BJ (cell line): ENCODE measurements around the gene HSF2BP. TPM values are rescaled to one million over a fixed set of nuclear protein-coding genes. Genes with fewer than 3 reads are reported as not detected.

Experiments used
- CTCF ChIA-PET: fragments of 350-600 bp; formaldehyde crosslinking; extraction: SDS; loops from one replicate; lab custom pipeline; 2021; ENCODE audit warnings: antibody characterized with exemption, inconsistent platforms; lab: Yijun Ruan, JAX
- POLR2A ChIA-PET: fragments of 300-600 bp; sonication (Branson Sonifier 250); formaldehyde crosslinking; extraction: SDS; loops from one replicate; lab custom pipeline; 2021; ENCODE audit warnings: antibody characterized with exemption; lab: Charles Lee
- DNase-seq: peaks from one replicate; pipeline ENCODE4 v3.0.0-alpha.2; 2011; ENCODE audit warnings: low read depth
- H3K27me3 ChIP-seq: 2 replicates; pipeline ENCODE4 v1.6.0; 2011; ENCODE audit warnings: low read length; ENCODE audit not compliant: control insufficient read depth, insufficient read depth
- H3K36me3 ChIP-seq: 2 replicates; pipeline ENCODE4 v1.5.1; 2011; ENCODE audit warnings: low read length; ENCODE audit not compliant: control insufficient read depth, insufficient read depth
- H3K4me3 ChIP-seq: 2 replicates; pipeline ENCODE4 v1.5.1; 2011; ENCODE audit warnings: low read depth, mild to moderate bottlenecking, control low read depth, low read length
- polyA plus RNA-seq: library from polyadenylated mRNA; depleted of rRNA; stranded (reverse); fragments of >200 nt; gene quantifications from 2 replicates; pipeline ENCODE4 v1.2.3, GENCODE V29; 2011
- TF ChIP-seq, protein P1 (sequence below): IDR thresholded peaks from 2 replicates; pipeline ENCODE4 v1.5.1; 2011; ENCODE audit warnings: low read depth, mild to moderate bottlenecking, control low read depth, inconsistent platforms, low read length, moderate library complexity; ENCODE audit not compliant: insufficient read depth

The HSF2BP gene
- polyA plus RNA-seq, 1 experiment = 1.2 TPM

DNA sequence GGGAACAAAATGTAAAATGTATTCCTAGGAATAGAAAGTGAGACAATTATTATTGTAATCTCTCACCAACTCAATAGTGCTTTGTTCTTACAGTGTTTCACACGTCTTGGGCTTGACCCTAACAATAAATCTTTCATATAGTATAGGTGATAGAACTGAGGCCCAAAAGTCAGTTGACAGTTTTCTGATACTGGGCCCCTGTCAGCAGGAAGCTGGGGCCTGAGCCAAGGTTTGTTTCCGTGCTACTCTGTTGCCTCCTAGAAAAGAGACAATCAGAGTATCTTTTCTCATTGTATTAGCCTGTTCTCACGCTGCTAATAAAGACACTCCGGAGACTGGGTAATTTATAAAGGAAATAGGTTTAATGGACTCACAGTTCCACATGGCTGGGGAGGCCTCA lies 5.1 kb upstream of the HSF2BP start:
- DNase-seq = no peak
- TF ChIP-seq, protein P1, sequence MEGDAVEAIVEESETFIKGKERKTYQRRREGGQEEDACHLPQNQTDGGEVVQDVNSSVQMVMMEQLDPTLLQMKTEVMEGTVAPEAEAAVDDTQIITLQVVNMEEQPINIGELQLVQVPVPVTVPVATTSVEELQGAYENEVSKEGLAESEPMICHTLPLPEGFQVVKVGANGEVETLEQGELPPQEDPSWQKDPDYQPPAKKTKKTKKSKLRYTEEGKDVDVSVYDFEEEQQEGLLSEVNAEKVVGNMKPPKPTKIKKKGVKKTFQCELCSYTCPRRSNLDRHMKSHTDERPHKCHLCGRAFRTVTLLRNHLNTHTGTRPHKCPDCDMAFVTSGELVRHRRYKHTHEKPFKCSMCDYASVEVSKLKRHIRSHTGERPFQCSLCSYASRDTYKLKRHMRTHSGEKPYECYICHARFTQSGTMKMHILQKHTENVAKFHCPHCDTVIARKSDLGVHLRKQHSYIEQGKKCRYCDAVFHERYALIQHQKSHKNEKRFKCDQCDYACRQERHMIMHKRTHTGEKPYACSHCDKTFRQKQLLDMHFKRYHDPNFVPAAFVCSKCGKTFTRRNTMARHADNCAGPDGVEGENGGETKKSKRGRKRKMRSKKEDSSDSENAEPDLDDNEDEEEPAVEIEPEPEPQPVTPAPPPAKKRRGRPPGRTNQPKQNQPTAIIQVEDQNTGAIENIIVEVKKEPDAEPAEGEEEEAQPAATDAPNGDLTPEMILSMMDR = no peak
- CTCF ChIA-PET = no interaction called here
- Histone ChIP-seq H3K36me3 (no peaks in the 10 kb centered on the region; the same call in 1 of the 2 replicates), H3K4me3 (no peak overlapping the region), H3K27me3 (no peaks in the 10 kb centered on the region)
- POLR2A ChIA-PET = no interaction called here

DNA sequence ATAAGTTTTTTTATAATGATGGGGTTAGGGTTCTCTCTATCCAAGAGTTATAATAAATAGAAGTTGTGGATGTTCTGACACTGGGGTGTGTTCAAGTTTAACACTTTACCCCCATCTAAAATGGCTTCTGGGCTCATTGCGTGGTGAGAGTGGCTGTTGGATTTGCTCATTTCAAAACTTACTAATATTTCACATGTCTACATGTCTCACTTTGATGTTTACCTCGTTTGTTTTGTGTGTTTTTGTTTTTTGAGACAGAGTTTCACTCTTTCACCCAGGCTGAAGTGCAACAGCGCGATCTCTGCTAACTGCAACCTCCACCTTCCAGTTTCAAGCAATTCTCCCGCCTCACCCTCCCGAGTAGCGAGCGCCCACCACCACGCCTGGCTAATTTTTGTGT lies 3.7 kb upstream of the HSF2BP start:
- DNase-seq = no peak
- Histone ChIP-seq H3K36me3 (no peaks in the 10 kb centered on the region; the same call in 1 of the 2 replicates), H3K4me3 (no peak overlapping the region), H3K27me3 (no peaks in the 10 kb centered on the region)
- ChIA-PET POLR2A (no interaction called here), CTCF (no interaction called here)
- TF ChIP-seq, protein P1 = no peak

DNA sequence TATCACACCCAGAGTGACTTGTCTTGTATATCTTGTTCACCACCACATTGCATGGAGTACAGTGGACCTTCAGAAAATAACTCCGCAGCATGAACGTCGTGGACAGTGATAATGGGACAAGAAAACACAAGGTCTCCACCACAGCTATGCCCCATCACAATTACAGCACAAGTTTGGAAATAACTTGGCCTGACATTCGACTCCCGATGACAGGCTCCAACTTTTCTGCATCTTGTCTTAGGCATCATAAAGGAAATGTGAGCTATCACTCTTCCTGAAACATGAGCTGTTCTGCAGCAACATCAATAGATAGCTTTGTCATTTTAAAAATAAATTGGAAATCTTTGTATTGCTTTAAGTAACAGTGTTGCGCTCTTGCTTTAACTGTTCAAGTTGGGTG lies 3.0 kb upstream of the HSF2BP start:
- no peak for DNase-seq
- no peaks in the 10 kb centered on the region for H3K27me3 ChIP-seq
- ChIA-PET POLR2A (no interaction called here), CTCF (interaction anchor here (1.1 kb wide), 1 partner anchor 313 kb away, joined by 3 read pairs; no protein-coding TSS in a partner anchor)
- no peaks in the 10 kb centered on the region; the same call in 1 of the 2 replicates for H3K36me3 ChIP-seq
- TF ChIP-seq, protein P1 = no peak
- H3K4me3 ChIP-seq = no peak overlapping the region

DNA sequence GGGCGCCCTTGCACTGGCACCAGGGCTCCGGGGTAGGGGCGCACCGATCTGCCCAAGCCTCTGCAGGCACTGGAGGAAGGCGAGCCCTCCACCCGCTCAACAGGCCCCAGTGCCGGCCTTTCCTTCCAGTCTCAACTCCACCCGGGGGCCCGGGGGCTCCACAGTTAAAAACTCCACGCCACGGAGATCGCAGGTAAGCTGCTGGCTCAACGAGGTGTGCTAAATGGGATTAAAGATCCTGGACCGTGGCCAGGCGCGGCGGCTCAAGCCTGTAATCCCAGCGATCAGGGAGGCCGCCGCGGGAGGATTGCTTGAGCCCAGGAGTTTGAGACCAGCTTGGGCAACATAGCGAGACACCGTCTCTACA lies 536 bp downstream of the HSF2BP start:
- POLR2A ChIA-PET = no interaction called here
- H3K4me3 ChIP-seq = no peak overlapping the region
- no peak for DNase-seq
- CTCF ChIA-PET = no interaction called here
- TF ChIP-seq, protein P1 = no peak
- no peaks in the 10 kb centered on the region for H3K36me3 ChIP-seq
- H3K27me3 ChIP-seq = no peaks in the 10 kb centered on the region

DNA sequence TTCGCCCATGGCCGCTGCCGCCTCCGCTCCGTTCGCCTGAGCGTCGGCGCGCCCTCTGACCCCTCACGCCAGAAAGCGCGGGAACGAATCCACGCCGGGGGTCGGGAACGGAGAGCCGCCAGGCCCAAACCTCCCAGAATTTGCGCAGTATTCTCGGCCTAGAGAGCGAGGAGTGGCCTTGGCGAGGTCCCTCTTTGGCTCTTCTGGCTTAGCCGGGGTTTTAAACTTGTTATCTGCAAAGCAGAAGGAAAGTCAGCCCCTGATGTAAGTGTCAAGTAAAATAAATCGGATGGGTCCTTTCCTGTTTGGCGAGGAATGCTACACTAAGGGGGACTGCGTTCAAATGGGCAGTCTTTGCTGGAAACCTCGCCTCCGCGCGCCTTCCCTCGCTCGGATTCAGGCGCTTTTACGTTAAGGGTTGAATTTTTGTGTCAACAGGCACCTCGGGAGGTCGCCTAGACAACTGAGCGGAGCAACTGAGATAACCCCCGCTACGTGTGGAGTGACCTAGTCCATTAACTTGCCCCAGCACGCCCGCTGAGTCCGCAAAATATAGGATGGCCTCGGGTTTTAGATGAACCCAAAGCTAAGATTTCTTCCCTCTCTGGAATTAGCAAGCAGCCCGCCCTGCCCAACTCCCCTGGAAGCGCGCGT lies 1.1 kb downstream of the HSF2BP start:
- CTCF ChIA-PET = no interaction called here
- POLR2A ChIA-PET = no interaction called here
- H3K36me3 ChIP-seq = no peaks in the 10 kb centered on the region
- TF ChIP-seq, protein P1 = no peak
- no peaks in the 10 kb centered on the region for H3K27me3 ChIP-seq
- DNase-seq = no peak
- H3K4me3 ChIP-seq = no peak overlapping the region
